Memory B cell (primary cell): Measurements from ENCODE around the gene TMEM214.

Experiments
- ATAC-seq: fragments of 150-1000 bp; cut with Tn5 transposase; 2 replicates; pipeline ENCODE4 v1.10.0; 2021; ENCODE audit warnings: low read depth, mild to moderate bottlenecking, moderate library complexity
- DNase-seq, 2 donors: peaks; one replicate each; pipeline ENCODE4 v3.0.0; 2022; ENCODE audit warnings: low spot score in 2 of 2
- H3K27ac Mint-ChIP-seq: one replicate; pipeline ENCODE4 v1.8.0; 2022; ENCODE audit warnings: mild to moderate bottlenecking, moderate library complexity, mixed read lengths
- H3K27me3 Mint-ChIP-seq: one replicate; pipeline ENCODE4 v1.8.0; 2022; ENCODE audit warnings: mixed read lengths
- H3K36me3 Mint-ChIP-seq: one replicate; pipeline ENCODE4 v1.8.0; 2022; ENCODE audit warnings: mild to moderate bottlenecking, mixed read lengths
- H3K4me1 Mint-ChIP-seq: one replicate; pipeline ENCODE4 v1.8.0; 2022; ENCODE audit warnings: mixed read lengths
- H3K4me3 Mint-ChIP-seq: one replicate; pipeline ENCODE4 v1.8.0; 2022; ENCODE audit warnings: mild to moderate bottlenecking, moderate library complexity, mixed read lengths
- H3K9me3 Mint-ChIP-seq: one replicate; pipeline ENCODE4 v1.8.0; 2022; ENCODE audit warnings: mixed read lengths

The TMEM214 gene

GRCh38 chr2:27084297-27085061 is 51.7 kb downstream of the TMEM214 start:
- Mint-ChIP-seq H3K27ac (no peak overlapping the region), H3K4me3 (no peak overlapping the region)
- ATAC-seq = no peak

GRCh38 chr2:27085062-27085672 is 52.4 kb downstream of the TMEM214 start:
- H3K9me3 Mint-ChIP-seq = no peaks in the 10 kb centered on the region
- DNase-seq (no peak), ATAC-seq (no peak)
- H3K27ac Mint-ChIP-seq = no peak overlapping the region
- no peaks in the 10 kb centered on the region for H3K27me3 Mint-ChIP-seq
- H3K36me3 Mint-ChIP-seq = no peaks in the 10 kb centered on the region
- peaks cover 12% of the 10 kb centered on the region for H3K4me1 Mint-ChIP-seq
- H3K4me3 Mint-ChIP-seq = peak overlapping the region; percentile 92

More at GRCh38 chr2:27084297-27085061, 51.7 kb downstream of the TMEM214 start:
- Mint-ChIP-seq H3K4me1 (peaks cover 13% of the 10 kb centered on the region), H3K27me3 (no peaks in the 10 kb centered on the region), H3K9me3 (no peaks in the 10 kb centered on the region), H3K36me3 (no peaks in the 10 kb centered on the region)
- no peak for DNase-seq

- no peaks in the 10 kb centered on the region for H3K36me3 Mint-ChIP-seq
- H3K9me3 Mint-ChIP-seq = no peaks in the 10 kb centered on the region
- peak overlapping the region; percentile 92 for H3K4me3 Mint-ChIP-seq
- peaks cover 11% of the 10 kb centered on the region for H3K4me1 Mint-ChIP-seq
- H3K27me3 Mint-ChIP-seq = no peaks in the 10 kb centered on the region
- no peak for DNase-seq
- ATAC-seq = no peak
- peak overlapping the region; percentile 75 for H3K27ac Mint-ChIP-seq
Measured at GRCh38 chr2:27085673-27086089, 52.9 kb downstream of the TMEM214 start.

- Mint-ChIP-seq H3K4me3 (peak overlapping the region; percentile 92), H3K9me3 (no peaks in the 10 kb centered on the region), H3K27ac (peak overlapping the region; percentile 75), H3K4me1 (peaks cover 5% of the 10 kb centered on the region), H3K27me3 (no peaks in the 10 kb centered on the region), H3K36me3 (no peaks in the 10 kb centered on the region)
- DNase-seq (peak; percentile 100), ATAC-seq (peak; percentile 93)
Measured at GRCh38 chr2:27086090-27086723, 53.4 kb downstream of the TMEM214 start.

- no peaks in the 10 kb centered on the region for H3K27me3 Mint-ChIP-seq
- peak within 1 kb of the TSS; percentile 92 for H3K4me3 Mint-ChIP-seq
- H3K36me3 Mint-ChIP-seq = no peaks in the 10 kb centered on the region
- no peaks in the 10 kb centered on the region for H3K9me3 Mint-ChIP-seq
- H3K4me1 Mint-ChIP-seq = no peaks in the 10 kb centered on the region
- DNase-seq (no peak), ATAC-seq (no peak)
- H3K27ac Mint-ChIP-seq = peak within 1 kb of the TSS; percentile 75
Measured at GRCh38 chr2:27086724-27087593, 54.2 kb downstream of the TMEM214 start, which contains the start of gene KHK. KHK (plus strand) TSS chr2:27086772; CDS start chr2:27087260, 488 bp downstream.

- ATAC-seq (no peak), DNase-seq (no peak)
- Mint-ChIP-seq H3K27me3 (no peaks in the 10 kb centered on the region), H3K9me3 (no peaks in the 10 kb centered on the region), H3K36me3 (no peaks in the 10 kb centered on the region), H3K4me1 (no peaks in the 10 kb centered on the region), H3K27ac (no peak overlapping the region), H3K4me3 (peak overlapping the region; percentile 92)
Measured at GRCh38 chr2:27087823-27088410, 55.2 kb downstream of the TMEM214 start.

GRCh38 chr2:27088634-27089033 is 55.9 kb downstream of the TMEM214 start:
- Mint-ChIP-seq H3K9me3 (no peaks in the 10 kb centered on the region), H3K4me3 (no peak overlapping the region), H3K4me1 (no peaks in the 10 kb centered on the region), H3K27ac (no peak overlapping the region), H3K36me3 (no peaks in the 10 kb centered on the region), H3K27me3 (no peaks in the 10 kb centered on the region)
- DNase-seq = no peak
- ATAC-seq = no peak

GRCh38 chr2:27089111-27089954 is 56.6 kb downstream of the TMEM214 start:
- Mint-ChIP-seq H3K27ac (no peak overlapping the region), H3K4me1 (no peaks in the 10 kb centered on the region), H3K36me3 (no peaks in the 10 kb centered on the region), H3K4me3 (no peak overlapping the region), H3K27me3 (no peaks in the 10 kb centered on the region), H3K9me3 (no peaks in the 10 kb centered on the region)
- ATAC-seq (no peak), DNase-seq (no peak)
